Gastroesophageal sphincter (tissue), 4 donors: ENCODE results near the gene CEBPE. TPM values are rescaled to one million over a fixed set of nuclear protein-coding genes. Genes with fewer than 3 reads are reported as not detected.
"Not testable (repeated sequence)": the region's sequence is repeated elsewhere in the genome, so short reads cannot be mapped to it uniquely, and the experiment has no call there.

ENCODE experiments used
- ATAC-seq: fragments of 150-250 bp; one replicate; pipeline ENCODE4 v1.9.1; 2016; ENCODE audit warnings: mild to moderate bottlenecking, moderate library complexity
- H3K27ac ChIP-seq, 4 donors: fragments of 200-600 bp; sonication (generic) in 3 of 4; 1 replicate in 3 of 4; 2 replicates in 1 of 4; pipeline ENCODE4 v1.5.1; 2016 to 2019
- H3K27me3 ChIP-seq: fragments of 200-600 bp; sonication (generic); one replicate; pipeline ENCODE4 v1.5.1; 2019
- H3K36me3 ChIP-seq, 2 donors: fragments of 200-600 bp; sonication (generic); one replicate each; pipeline ENCODE4 v1.5.1; 2019; ENCODE audit warnings: control low read depth in 1 of 2
- H3K4me1 ChIP-seq, 3 donors: fragments of 200-600 bp; sonication (generic); 1 replicate in 2 of 3; 2 replicates in 1 of 3; pipeline ENCODE4 v1.5.1; 2016 to 2019; ENCODE audit warnings: control low read depth in 2 of 3
- H3K4me3 ChIP-seq, 2 donors: fragments of 200-600 bp; sonication (generic); one replicate each; pipeline ENCODE4 v1.5.1; 2019; ENCODE audit warnings: mild to moderate bottlenecking in 1 of 2, moderate library complexity in 1 of 2
- H3K9me3 ChIP-seq, 3 donors: fragments of 200-600 bp; sonication (generic); one replicate each; pipeline ENCODE4 v1.5.1; 2017 to 2019; ENCODE audit warnings: control low read depth in 2 of 3
- CTCF ChIP-seq, 4 experiments: fragments of 200-600 bp in 2 of 4; fragments of 450-650 bp in 2 of 4; sonication (generic) in 1 of 4; IDR thresholded peaks; one replicate each; pipeline ENCODE4 v1.5.1; 2017 to 2019; ENCODE audit warnings: antibody characterized with exemption in 4 of 4, mild to moderate bottlenecking in 2 of 4, moderate library complexity in 2 of 4
- EP300 ChIP-seq: sonication (generic); formaldehyde crosslinking; IDR thresholded peaks from one replicate; pipeline ENCODE4 v1.6.1; 2017; ENCODE audit warnings: antibody characterized with exemption, mild to moderate bottlenecking
- POLR2A ChIP-seq, 2 donors: fragments of 450-650 bp; IDR thresholded peaks; one replicate each; pipeline ENCODE4 v1.6.1; 2017; ENCODE audit warnings: antibody characterized with exemption in 2 of 2, mild to moderate bottlenecking in 2 of 2, moderate library complexity in 1 of 2
- POLR2AphosphoS5 ChIP-seq: sonication (generic); formaldehyde crosslinking; IDR thresholded peaks from one replicate; pipeline ENCODE4 v1.6.1; 2017; ENCODE audit warnings: antibody characterized with exemption
- WGBS, 2 donors: methylation state at CpG; one replicate each; pipeline ENCODE4 v1.1.5; 2018; ENCODE audit warnings: low coverage in 1 of 2; 5-methylcytosine and 5-hydroxymethylcytosine counted together
- total RNA-seq, 4 donors: library from RNA; depleted of rRNA; stranded (reverse); fragments of >200 nt; gene quantifications; one replicate each; pipeline ENCODE4 v1.1.0, GENCODE V29; 2016

Gene CEBPE
- total RNA-seq, 4 donors from 2014 or later = not detected

DNA sequence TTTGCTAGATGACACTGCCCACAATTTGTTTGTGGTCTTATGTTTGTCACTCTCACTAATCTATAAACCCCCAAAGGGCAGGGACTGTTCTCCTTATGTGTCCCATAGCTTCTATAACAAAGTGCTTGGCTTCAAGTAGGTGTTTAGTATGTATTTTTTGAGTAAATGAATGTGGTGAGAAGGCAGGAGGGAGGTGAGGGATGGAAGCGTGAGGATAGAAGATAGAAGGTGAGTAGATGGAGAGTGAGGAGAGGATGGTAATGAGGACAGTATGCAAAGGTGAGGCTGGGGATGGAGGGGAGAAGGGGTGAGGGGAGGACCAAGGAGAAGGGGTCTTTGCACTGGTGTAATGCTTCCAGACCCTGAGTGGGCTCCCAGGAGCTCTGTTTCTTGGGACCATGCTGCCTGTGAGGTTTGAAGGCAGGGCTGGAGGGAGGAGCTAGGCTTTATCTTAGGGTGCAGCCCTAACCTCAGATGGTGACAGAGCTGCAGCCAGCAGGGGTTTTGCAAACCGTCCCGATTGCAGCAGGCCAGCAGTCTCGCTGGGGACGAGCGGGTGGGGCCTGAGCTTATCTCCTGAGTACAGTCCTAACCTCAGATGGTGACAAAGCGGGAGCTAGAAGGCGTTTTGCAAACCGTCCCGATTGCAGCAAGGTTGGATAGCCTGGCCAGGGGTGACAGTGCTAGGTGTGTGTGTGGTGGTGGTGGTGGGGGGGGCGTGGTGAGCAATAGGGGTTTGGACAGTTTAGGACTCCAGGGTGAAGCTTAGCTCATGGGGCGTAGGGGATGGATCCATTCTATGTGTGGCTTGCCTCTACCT, 6.5 kb downstream of the CEBPE start:
- Histone ChIP-seq H3K9me3 (no peaks in the 10 kb centered on the region), H3K27ac (no peak overlapping the region), H3K4me1 (no peaks in the 10 kb centered on the region), H3K27me3 (peaks cover 50% of the 10 kb centered on the region), H3K36me3 (no peaks in the 10 kb centered on the region), H3K4me3 (no peak overlapping the region)
- WGBS, 2 donors = 47 to 82% methylated on average over 2 to 8 of the region's 12 CpGs
- ATAC-seq = peak; percentile 50
- no peak for TF ChIP-seq EP300
- TF ChIP-seq CTCF (IDR thresholded peaks at IDR 0.05) = no peak
- TF ChIP-seq POLR2AphosphoS5 = no peak
- TF ChIP-seq POLR2A (IDR thresholded peaks at IDR 0.05) = no peak

GRCh38 chr14:23110579-23111365, 8.3 kb downstream of the CEBPE start:
- TF ChIP-seq POLR2A (IDR thresholded peaks at IDR 0.05) (no peak), EP300 (no peak), CTCF (IDR thresholded peaks at IDR 0.05) (no peak), POLR2AphosphoS5 (no peak)
- no peaks in the 10 kb centered on the region for H3K36me3 ChIP-seq
- H3K9me3 ChIP-seq = no peaks in the 10 kb centered on the region
- H3K27me3 ChIP-seq = peaks cover 35% of the 10 kb centered on the region
- ATAC-seq = no peak
- WGBS, 2 donors = 52 to 56% methylated on average over 5 of the region's 5 CpGs
- no peaks in the 10 kb centered on the region for H3K4me1 ChIP-seq
- no peak overlapping the region for H3K27ac ChIP-seq
- H3K4me3 ChIP-seq = no peak overlapping the region

DNA sequence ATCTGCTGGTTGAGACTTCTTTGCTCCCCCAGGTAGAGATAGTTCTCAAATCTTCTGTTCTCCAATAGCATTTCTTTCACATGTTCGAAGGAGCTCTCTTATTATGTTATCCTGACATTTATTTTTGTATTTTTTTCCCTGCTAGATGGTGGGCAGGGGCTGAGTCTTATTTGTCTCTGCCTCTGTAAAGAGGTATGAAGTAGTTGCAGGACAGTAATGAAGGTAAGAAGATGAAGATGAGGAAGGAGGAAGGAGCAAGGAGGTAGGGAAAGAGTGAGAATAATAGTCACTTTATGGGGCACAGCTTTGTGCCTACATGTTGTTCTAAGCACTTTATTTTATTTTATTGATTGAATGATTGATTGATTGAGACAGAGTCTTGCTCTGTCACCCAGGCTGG, 9.3 kb downstream of the CEBPE start:
- no peak for TF ChIP-seq POLR2AphosphoS5
- TF ChIP-seq EP300 = no peak
- no peak for TF ChIP-seq CTCF (IDR thresholded peaks at IDR 0.05)
- TF ChIP-seq POLR2A (IDR thresholded peaks at IDR 0.05) = no peak
- Histone ChIP-seq H3K4me3 (no peak overlapping the region), H3K4me1 (peaks cover 0 to 4% (median 0%) of the 10 kb centered on the region in 3 donors), H3K9me3 (no peaks in the 10 kb centered on the region), H3K27ac (no peak overlapping the region), H3K27me3 (peaks cover 35% of the 10 kb centered on the region), H3K36me3 (no peaks in the 10 kb centered on the region)
- WGBS, 2 donors = 93 to 100% methylated on average over 1 of the region's 1 CpG
- ATAC-seq = no peak

- H3K27ac ChIP-seq, H3K4me3 ChIP-seq, ATAC-seq, H3K9me3 ChIP-seq, H3K36me3 ChIP-seq: not testable (repeated sequence)
- Histone ChIP-seq H3K4me1 (peaks cover 0 to 10% (median 0%) of the 10 kb centered on the region in 3 donors), H3K27me3 (peaks cover 23% of the 10 kb centered on the region)
- WGBS, 2 donors = 84 to 90% methylated on average over 2 to 5 of the region's 24 CpGs
These were observed 10.9 kb downstream of the CEBPE start for GRCh38 chr14:23108169-23108568.

DNA sequence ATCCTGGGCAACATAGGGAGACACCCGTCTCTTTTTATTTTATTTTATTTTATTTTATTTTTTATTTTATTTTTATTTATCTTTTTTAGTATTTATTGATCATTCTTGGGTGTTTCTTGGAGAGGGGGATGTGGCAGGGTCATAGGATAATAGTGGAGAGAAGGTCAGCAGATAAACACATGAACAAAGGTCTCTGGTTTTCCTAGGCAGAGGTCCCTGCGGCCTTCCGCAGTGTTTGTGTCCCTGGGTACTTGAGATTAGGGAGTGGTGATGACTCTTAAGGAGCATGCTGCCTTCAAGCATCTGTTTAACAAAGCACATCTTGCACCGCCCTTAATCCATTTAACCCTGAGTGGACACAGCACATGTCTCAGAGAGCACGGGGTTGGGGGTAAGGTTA, 11.4 kb downstream of the CEBPE start:
- Histone ChIP-seq H3K27me3 (peaks cover 17% of the 10 kb centered on the region), H3K4me1 (peaks cover 0 to 10% (median 0%) of the 10 kb centered on the region in 3 donors)
- H3K27ac ChIP-seq, ATAC-seq, H3K36me3 ChIP-seq, H3K9me3 ChIP-seq, H3K4me3 ChIP-seq: not testable (repeated sequence)
- 87 to 94% methylated on average over 3 of the region's 5 CpGs for WGBS, 2 donors

DNA sequence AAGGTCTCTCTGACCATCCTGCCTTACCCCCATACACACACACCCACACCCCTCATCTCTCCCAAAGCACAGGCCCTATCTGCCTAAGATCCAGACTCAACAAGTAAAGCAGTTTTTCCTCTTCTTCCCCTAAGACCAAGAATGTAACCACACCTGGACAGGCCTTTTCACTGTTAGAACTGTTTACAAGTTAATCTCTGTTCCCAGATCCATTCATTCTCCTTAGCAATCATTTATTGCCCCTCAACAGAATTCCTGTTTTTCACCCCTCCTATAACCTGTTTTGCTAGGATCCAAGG, 12.4 kb downstream of the CEBPE start:
- ATAC-seq = no peak

More for the DNA sequence above, 12.4 kb downstream of the CEBPE start:
- no peaks in the 10 kb centered on the region for H3K9me3 ChIP-seq
- H3K27me3 ChIP-seq = peaks cover 10% of the 10 kb centered on the region
- peaks cover 0 to 10% (median 0%) of the 10 kb centered on the region in 3 donors for H3K4me1 ChIP-seq
- H3K36me3 ChIP-seq = no peaks in the 10 kb centered on the region
- H3K27ac ChIP-seq = no peak overlapping the region
- H3K4me3 ChIP-seq = no peak overlapping the region
- TF ChIP-seq CTCF (IDR thresholded peaks at IDR 0.05) (no peak), EP300 (no peak), POLR2A (IDR thresholded peaks at IDR 0.05) (no peak), POLR2AphosphoS5 (no peak)
